Measurements from ENCODE around the gene PAXX. TPM values are rescaled to one million over a fixed set of nuclear protein-coding genes. Genes with fewer than 3 reads are reported as not detected.

Gene PAXX, protein sequence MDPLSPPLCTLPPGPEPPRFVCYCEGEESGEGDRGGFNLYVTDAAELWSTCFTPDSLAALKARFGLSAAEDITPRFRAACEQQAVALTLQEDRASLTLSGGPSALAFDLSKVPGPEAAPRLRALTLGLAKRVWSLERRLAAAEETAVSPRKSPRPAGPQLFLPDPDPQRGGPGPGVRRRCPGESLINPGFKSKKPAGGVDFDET
- total RNA-seq (2021) = 44.1 to 45.3 TPM (median 44.6 TPM) in 3 replicates
- Bru-seq, nascent RNA = percentile 71 among the genes with signal in this experiment
- long read RNA-seq, experiment 1, transcript PAXX-207 (6 exons, 958 nt) = minor isoform, 6 of 54 reads
- long read RNA-seq, experiment 1, transcript PAXX-201 (7 exons, 812 nt) = major isoform, 17 of 54 reads
- long read RNA-seq, experiment 1, transcript PAXX-208 (5 exons, 1,077 nt) = minor isoform, 7 of 54 reads
- long read RNA-seq, experiment 1, partial matches to known transcripts = 9 of 54 reads
- long read RNA-seq, experiment 1, other reads (novel, unspliced or antisense) = 13 of 54 reads
- long read RNA-seq, experiment 2, transcript PAXX-201 (7 exons, 812 nt) = major isoform, 17 of 47 reads
- long read RNA-seq, experiment 2, partial matches to known transcripts = 7 of 47 reads
- long read RNA-seq, experiment 2, other reads (novel, unspliced or antisense) = 20 of 47 reads
- long read RNA-seq, experiment 3, transcript PAXX-201 (7 exons, 812 nt) = major isoform, 6 of 22 reads
- long read RNA-seq, experiment 3, partial matches to known transcripts = 5 of 22 reads
- long read RNA-seq, experiment 3, other reads (novel, unspliced or antisense) = 9 of 22 reads

DNA sequence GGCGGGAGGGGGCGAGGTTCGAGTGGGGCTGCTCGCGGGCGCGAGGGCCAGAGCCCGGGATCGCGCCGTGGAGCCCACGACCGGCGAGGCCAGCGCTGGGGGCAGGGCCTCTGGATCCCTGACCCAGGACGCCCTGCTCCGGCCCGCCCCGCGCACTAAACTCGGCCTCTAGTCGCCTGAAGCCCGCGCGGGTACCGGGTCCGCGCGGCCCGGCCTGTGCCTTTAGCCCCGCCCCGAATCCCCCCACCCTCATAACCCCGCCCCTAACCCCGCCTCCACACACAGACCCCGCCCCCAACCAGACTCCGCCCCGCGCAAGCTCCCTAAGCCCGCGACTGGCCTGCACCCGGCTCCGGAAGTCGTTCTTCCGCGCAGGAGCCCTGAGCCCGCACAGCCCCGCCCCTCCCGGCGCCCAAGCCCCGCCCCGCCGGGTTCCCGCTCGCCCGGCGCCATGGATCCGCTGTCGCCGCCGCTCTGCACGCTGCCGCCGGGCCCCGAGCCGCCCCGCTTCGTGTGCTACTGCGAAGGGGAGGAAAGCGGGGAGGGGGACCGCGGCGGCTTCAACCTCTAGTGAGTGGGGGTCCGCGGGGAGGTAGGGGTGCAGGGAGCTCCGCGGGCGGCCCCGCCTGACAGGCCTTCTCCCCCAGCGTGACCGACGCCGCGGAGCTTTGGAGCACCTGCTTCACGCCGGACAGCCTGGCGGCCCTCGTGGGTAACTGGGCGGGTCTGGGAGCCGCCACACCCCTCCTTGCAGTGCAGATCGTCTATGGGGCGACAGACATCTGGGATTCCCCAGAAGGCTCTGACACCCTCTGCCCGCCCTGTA, at the start of gene PAXX:
PAXX (plus strand) TSS at position 430 of the 826 bp plus-strand sequence; CDS start at position 452, 22 bp downstream.
- peak; percentile 90 for ATAC-seq
- POLR2A ChIA-PET = interaction anchor here (0.6 to 1.6 kb wide), 3 partner anchors 9 to 26 kb away, joined by 4 to 6 read pairs (median 4); no protein-coding TSS in a partner anchor
- H3K27me3 Mint-ChIP-seq (ENCODE audit: low read depth) = peaks cover 34% of the 10 kb centered on the region
- CTCF ChIA-PET = interaction anchor here (0.5 to 4.8 kb wide), 27 partner anchors 8 to 431 kb away, joined by 3 to 34 read pairs (median 4); partner anchors contain the start of genes AJM1, EDF1, ENTPD2 and EXD3
- H3K27ac Mint-ChIP-seq = no peak within 1 kb of the TSS
- no peaks in the 10 kb centered on the region for H3K36me3 Mint-ChIP-seq
- peaks cover 9% of the 10 kb centered on the region for H3K9me3 Mint-ChIP-seq
- peak within 1 kb of the TSS; percentile 72 for H3K4me3 Mint-ChIP-seq
- peak; percentile 93 for DNase-seq (ENCODE audit: low spot score)
- no peaks in the 10 kb centered on the region; the same call in 1 of the 2 replicates for H3K4me1 Mint-ChIP-seq
- no peak for TF ChIP-seq ATF6 (CRISPR knock-in tag; IDR thresholded peaks at IDR 0.05)
- no peak for TF ChIP-seq ZNF138 (CRISPR knock-in tag; conservative IDR thresholded peaks at IDR 0.05)
- TF ChIP-seq ZNF396 (CRISPR knock-in tag; IDR thresholded peaks at IDR 0.05; ENCODE audit: borderline replicate concordance) = no peak
- TF ChIP-seq ETV6 (CRISPR knock-in tag; IDR thresholded peaks at IDR 0.05) = no peak
- no peak for TF ChIP-seq SMAD4 (CRISPR knock-in tag; IDR thresholded peaks at IDR 0.05)
- peak; percentile 65; the same call in 1 of the 2 replicates for TF ChIP-seq MYBL2 (CRISPR knock-in tag; IDR thresholded peaks at IDR 0.05)
- TF ChIP-seq STAT6 (CRISPR knock-in tag; conservative IDR thresholded peaks at IDR 0.05; ENCODE audit: low read depth) = no peak
- TF ChIP-seq ZSCAN18 (CRISPR knock-in tag; IDR thresholded peaks at IDR 0.05) = no peak
- TF ChIP-seq, protein P1, sequence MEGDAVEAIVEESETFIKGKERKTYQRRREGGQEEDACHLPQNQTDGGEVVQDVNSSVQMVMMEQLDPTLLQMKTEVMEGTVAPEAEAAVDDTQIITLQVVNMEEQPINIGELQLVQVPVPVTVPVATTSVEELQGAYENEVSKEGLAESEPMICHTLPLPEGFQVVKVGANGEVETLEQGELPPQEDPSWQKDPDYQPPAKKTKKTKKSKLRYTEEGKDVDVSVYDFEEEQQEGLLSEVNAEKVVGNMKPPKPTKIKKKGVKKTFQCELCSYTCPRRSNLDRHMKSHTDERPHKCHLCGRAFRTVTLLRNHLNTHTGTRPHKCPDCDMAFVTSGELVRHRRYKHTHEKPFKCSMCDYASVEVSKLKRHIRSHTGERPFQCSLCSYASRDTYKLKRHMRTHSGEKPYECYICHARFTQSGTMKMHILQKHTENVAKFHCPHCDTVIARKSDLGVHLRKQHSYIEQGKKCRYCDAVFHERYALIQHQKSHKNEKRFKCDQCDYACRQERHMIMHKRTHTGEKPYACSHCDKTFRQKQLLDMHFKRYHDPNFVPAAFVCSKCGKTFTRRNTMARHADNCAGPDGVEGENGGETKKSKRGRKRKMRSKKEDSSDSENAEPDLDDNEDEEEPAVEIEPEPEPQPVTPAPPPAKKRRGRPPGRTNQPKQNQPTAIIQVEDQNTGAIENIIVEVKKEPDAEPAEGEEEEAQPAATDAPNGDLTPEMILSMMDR (IDR thresholded peaks at IDR 0.05) = no peak
- no peak for TF ChIP-seq TP53 (CRISPR knock-in tag; IDR thresholded peaks at IDR 0.05)
- TF ChIP-seq, protein P2, sequence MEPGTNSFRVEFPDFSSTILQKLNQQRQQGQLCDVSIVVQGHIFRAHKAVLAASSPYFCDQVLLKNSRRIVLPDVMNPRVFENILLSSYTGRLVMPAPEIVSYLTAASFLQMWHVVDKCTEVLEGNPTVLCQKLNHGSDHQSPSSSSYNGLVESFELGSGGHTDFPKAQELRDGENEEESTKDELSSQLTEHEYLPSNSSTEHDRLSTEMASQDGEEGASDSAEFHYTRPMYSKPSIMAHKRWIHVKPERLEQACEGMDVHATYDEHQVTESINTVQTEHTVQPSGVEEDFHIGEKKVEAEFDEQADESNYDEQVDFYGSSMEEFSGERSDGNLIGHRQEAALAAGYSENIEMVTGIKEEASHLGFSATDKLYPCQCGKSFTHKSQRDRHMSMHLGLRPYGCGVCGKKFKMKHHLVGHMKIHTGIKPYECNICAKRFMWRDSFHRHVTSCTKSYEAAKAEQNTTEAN (CRISPR knock-in tag; IDR thresholded peaks at IDR 0.05) = peak; percentile 65; the same call in 1 of the 2 replicates
- TF ChIP-seq FOXP1 (CRISPR knock-in tag; IDR thresholded peaks at IDR 0.05; ENCODE audit: borderline replicate concordance) = peak; percentile 85
- TF ChIP-seq, protein P3, sequence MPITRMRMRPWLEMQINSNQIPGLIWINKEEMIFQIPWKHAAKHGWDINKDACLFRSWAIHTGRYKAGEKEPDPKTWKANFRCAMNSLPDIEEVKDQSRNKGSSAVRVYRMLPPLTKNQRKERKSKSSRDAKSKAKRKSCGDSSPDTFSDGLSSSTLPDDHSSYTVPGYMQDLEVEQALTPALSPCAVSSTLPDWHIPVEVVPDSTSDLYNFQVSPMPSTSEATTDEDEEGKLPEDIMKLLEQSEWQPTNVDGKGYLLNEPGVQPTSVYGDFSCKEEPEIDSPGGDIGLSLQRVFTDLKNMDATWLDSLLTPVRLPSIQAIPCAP (CRISPR knock-in tag; IDR thresholded peaks at IDR 0.05) = 0 out of 2 replicates have a peak, but pooled peaks have one; percentile 44
- no peak for TF ChIP-seq E2F5 (CRISPR knock-in tag; IDR thresholded peaks at IDR 0.05)
- TF ChIP-seq, protein P4, sequence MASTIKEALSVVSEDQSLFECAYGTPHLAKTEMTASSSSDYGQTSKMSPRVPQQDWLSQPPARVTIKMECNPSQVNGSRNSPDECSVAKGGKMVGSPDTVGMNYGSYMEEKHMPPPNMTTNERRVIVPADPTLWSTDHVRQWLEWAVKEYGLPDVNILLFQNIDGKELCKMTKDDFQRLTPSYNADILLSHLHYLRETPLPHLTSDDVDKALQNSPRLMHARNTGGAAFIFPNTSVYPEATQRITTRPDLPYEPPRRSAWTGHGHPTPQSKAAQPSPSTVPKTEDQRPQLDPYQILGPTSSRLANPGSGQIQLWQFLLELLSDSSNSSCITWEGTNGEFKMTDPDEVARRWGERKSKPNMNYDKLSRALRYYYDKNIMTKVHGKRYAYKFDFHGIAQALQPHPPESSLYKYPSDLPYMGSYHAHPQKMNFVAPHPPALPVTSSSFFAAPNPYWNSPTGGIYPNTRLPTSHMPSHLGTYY (CRISPR knock-in tag; IDR thresholded peaks at IDR 0.05) = no peak
- TF ChIP-seq, protein P5, sequence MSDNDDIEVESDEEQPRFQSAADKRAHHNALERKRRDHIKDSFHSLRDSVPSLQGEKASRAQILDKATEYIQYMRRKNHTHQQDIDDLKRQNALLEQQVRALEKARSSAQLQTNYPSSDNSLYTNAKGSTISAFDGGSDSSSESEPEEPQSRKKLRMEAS (CRISPR knock-in tag; IDR thresholded peaks at IDR 0.05) = peak; percentile 75
- TF ChIP-seq, protein P6, sequence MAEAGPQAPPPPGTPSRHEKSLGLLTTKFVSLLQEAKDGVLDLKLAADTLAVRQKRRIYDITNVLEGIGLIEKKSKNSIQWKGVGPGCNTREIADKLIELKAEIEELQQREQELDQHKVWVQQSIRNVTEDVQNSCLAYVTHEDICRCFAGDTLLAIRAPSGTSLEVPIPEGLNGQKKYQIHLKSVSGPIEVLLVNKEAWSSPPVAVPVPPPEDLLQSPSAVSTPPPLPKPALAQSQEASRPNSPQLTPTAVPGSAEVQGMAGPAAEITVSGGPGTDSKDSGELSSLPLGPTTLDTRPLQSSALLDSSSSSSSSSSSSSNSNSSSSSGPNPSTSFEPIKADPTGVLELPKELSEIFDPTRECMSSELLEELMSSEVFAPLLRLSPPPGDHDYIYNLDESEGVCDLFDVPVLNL (CRISPR knock-in tag; IDR thresholded peaks at IDR 0.05; ENCODE audit: borderline replicate concordance, low read depth) = peak; percentile 61; the same call in 1 of the 2 replicates
- no peak for TF ChIP-seq IRF2 (CRISPR knock-in tag; IDR thresholded peaks at IDR 0.05; ENCODE audit: borderline replicate concordance, low read depth)

Measured in WTC11 (cell line).